Right lobe of liver (tissue), 4 donors: Measurements from ENCODE around the gene SNX9.

ENCODE experiments used
- POLR2A ChIP-seq: fragments of 450-650 bp; IDR thresholded peaks from one replicate; pipeline ENCODE4 v1.6.1; 2017; ENCODE audit warnings: antibody characterized with exemption, mild to moderate bottlenecking
- TF ChIP-seq, protein P1 (sequence below), 4 donors: fragments of 200-600 bp in 3 of 4; fragments of 450-650 bp in 1 of 4; IDR thresholded peaks; one replicate each; pipeline versions ENCODE4 v1.5.1 to v1.8.0; 2016 to 2022; ENCODE audit warnings: antibody characterized with exemption in 4 of 4, mild to moderate bottlenecking in 2 of 4
- donor health status: DM: no; HTN: no; CAD: no.
- donor health status: DM: no; HTN: no; CAD: no.
- donor health status: DM: no; HTN: yes; CAD: no.

DNA sequence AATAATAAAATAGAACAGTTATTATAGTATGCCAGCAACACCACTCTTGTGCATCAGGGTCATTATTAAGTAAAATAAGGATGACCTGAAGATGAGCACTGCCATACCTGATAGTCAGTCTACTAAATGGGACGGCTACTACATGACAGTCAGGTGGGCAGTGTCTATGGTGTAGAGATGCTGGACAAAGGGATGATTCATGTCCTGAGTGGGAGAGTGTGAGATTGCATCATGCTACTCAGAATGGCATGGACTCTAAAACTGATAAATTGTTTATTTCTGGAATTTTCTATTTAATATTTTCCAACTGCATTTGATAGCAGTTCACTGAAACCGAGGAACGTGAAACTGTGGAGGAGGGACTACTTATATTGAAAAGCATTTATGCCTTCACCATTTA lies 38.8 kb downstream of the SNX9 start:
- TF ChIP-seq, protein P1, sequence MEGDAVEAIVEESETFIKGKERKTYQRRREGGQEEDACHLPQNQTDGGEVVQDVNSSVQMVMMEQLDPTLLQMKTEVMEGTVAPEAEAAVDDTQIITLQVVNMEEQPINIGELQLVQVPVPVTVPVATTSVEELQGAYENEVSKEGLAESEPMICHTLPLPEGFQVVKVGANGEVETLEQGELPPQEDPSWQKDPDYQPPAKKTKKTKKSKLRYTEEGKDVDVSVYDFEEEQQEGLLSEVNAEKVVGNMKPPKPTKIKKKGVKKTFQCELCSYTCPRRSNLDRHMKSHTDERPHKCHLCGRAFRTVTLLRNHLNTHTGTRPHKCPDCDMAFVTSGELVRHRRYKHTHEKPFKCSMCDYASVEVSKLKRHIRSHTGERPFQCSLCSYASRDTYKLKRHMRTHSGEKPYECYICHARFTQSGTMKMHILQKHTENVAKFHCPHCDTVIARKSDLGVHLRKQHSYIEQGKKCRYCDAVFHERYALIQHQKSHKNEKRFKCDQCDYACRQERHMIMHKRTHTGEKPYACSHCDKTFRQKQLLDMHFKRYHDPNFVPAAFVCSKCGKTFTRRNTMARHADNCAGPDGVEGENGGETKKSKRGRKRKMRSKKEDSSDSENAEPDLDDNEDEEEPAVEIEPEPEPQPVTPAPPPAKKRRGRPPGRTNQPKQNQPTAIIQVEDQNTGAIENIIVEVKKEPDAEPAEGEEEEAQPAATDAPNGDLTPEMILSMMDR (IDR thresholded peaks at IDR 0.05), result no peak
- TF ChIP-seq POLR2A, result no peak
